Activated T-cell treated with anti-CD3 and anti-CD28 coated beads, Interleukin-2, amount 50 U/mL, for 24 hours (primary cell): ENCODE data around the gene TRHDE.

Source experiments
- DNase-seq: peaks from one replicate; pipeline ENCODE4 v3.0.0-alpha.2; 2020
- H3K27ac Mint-ChIP-seq: 2 replicates; pipeline ENCODE4 v1.8.0; 2020; ENCODE audit warnings: mild to moderate bottlenecking, mixed read lengths
- H3K27me3 Mint-ChIP-seq: 2 replicates; pipeline ENCODE4 v1.8.0; 2020; ENCODE audit warnings: mixed read lengths
- H3K36me3 Mint-ChIP-seq: 2 replicates; pipeline ENCODE4 v1.8.0; 2020; ENCODE audit warnings: low read depth, mixed read lengths
- H3K4me1 Mint-ChIP-seq: 2 replicates; pipeline ENCODE4 v1.8.0; 2020; ENCODE audit warnings: low read depth, mixed read lengths
- H3K4me3 Mint-ChIP-seq: 2 replicates; pipeline ENCODE4 v1.8.0; 2020; ENCODE audit warnings: mild to moderate bottlenecking, moderate library complexity, mixed read lengths
- H3K9me3 Mint-ChIP-seq: 2 replicates; pipeline ENCODE4 v1.8.0; 2020; ENCODE audit warnings: mixed read lengths

The TRHDE gene

DNA sequence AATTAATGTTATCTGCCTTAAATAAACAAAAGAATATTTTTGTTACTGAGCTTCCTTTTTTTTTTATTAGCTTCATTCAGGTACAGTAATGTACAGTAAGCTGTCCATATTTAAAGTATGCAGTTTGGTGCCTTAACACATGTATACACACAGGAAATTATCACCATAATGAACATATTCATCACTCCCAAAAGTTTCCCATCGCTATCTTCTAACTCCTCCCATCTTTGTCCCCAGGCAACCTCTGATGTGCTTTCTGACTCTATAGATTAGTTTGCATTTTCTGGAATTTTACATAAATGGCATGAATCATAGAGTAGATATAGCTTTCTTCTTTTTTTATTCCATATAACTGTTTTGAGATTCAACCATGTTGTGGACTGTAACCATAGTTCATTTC is 193.0 kb downstream of the TRHDE start:
- no peak overlapping the region for H3K27ac Mint-ChIP-seq
- H3K4me3 Mint-ChIP-seq: no peak overlapping the region
- H3K9me3 Mint-ChIP-seq: peaks cover 2% of the 10 kb centered on the region
- no peaks in the 10 kb centered on the region for H3K36me3 Mint-ChIP-seq
- no peaks in the 10 kb centered on the region for H3K27me3 Mint-ChIP-seq
- H3K4me1 Mint-ChIP-seq: no peaks in the 10 kb centered on the region
- no peak for DNase-seq

DNA sequence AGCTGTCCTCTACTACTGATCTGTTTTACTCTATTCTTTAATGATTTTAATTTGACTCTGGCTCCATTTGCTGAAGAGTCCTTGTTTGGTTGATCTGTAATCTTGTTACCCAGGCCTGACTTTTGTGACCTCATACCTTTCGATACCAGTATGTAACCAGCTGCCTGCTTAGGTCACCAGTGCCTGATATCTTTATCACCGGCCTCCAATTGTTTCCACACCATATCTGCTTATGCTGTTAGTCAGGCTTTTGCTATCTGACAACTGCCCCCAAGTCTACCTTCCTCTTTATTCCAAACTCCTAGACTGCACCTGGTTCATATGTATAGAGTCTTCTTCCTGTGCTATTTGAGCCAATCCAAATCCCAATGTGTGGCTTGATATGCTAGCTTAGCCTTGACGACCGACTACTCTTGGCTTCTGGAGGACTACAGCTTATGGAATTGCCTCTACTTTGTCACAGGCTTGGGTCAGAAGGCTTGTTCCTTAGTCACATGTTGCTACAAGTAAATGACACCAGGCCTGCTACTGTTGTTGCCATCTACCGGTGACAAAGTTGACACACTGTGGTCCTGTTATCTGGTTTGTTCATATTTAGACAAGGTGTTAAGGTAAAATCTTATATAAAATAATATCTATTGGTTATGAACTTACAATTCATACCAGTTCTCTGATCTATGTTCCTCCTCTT is 193.9 kb downstream of the TRHDE start:
- Mint-ChIP-seq H3K27me3 (no peaks in the 10 kb centered on the region), H3K4me1 (no peaks in the 10 kb centered on the region), H3K36me3 (no peaks in the 10 kb centered on the region), H3K27ac (no peak overlapping the region), H3K4me3 (no peak overlapping the region), H3K9me3 (peaks cover 4% of the 10 kb centered on the region)
- DNase-seq: no peak

DNA sequence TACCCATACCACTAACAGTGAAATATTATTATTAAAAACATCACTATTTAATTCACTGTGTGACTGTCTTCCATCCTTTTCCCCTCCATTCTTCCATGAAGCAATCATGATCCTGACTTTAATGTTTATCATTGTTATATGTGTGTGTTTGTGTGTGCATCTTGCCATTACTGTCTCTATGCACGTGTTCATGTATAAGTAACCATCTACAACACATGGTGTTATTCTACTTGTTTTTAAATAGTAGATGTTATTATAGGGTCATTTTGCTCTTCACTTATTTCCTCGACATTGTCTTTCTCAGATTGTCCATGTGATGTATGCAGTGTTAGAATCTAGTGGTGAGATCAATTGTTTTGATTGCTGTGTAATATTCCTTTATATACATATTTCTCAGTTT is 195.8 kb downstream of the TRHDE start:
- Mint-ChIP-seq H3K9me3 (peaks cover 4% of the 10 kb centered on the region), H3K4me3 (no peak overlapping the region), H3K4me1 (no peaks in the 10 kb centered on the region), H3K27me3 (no peaks in the 10 kb centered on the region), H3K36me3 (no peaks in the 10 kb centered on the region), H3K27ac (no peak overlapping the region)
- no peak for DNase-seq

DNA sequence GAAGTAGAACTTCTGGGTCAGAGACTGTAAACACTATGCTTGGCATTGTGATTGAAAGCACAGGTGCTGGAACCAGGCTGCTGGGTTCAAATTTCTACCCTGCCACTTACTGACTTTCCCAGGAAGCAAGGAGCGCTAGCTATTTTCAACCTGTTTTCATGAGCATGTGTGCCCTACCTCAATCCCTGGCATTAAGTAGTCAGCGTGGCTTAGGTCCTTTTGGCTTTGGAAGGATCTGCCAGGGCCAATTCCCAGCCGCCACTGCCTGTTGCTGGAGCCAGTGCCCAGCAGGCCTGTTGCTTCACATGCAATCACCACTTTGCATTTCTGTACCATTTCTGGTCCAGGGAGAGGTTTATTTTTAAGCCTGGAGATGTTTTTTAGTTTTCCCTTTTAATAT is 196.3 kb downstream of the TRHDE start:
- H3K36me3 Mint-ChIP-seq: no peaks in the 10 kb centered on the region
- peaks cover 4% of the 10 kb centered on the region for H3K9me3 Mint-ChIP-seq
- no peaks in the 10 kb centered on the region for H3K4me1 Mint-ChIP-seq
- no peak for DNase-seq
- no peak overlapping the region for H3K27ac Mint-ChIP-seq
- H3K27me3 Mint-ChIP-seq: no peaks in the 10 kb centered on the region
- no peak overlapping the region for H3K4me3 Mint-ChIP-seq

DNA sequence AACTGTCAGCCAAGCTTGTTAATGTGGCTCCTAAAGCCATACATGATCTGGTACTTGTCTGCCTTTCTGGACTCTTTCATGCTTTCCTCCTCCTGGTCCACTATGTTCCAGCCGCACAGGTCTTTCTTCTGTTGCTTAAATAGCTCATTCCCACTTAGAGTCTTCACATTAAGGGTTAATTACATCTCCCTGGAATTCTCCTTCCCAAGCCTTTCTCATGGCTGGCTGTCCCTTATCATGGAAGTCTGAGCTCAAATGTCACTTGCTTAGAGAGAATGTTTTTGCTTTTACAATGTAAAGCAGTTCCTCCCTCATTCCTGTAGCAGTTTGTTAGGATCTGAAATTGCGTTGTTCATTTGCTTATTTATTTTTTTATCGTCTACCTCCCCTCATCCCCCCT is 199.6 kb downstream of the TRHDE start:
- H3K27me3 Mint-ChIP-seq: no peaks in the 10 kb centered on the region
- DNase-seq: no peak
- H3K4me1 Mint-ChIP-seq: no peaks in the 10 kb centered on the region
- H3K4me3 Mint-ChIP-seq: no peak overlapping the region
- no peak overlapping the region for H3K27ac Mint-ChIP-seq
- H3K9me3 Mint-ChIP-seq: peaks cover 4% of the 10 kb centered on the region
- no peaks in the 10 kb centered on the region for H3K36me3 Mint-ChIP-seq

DNA sequence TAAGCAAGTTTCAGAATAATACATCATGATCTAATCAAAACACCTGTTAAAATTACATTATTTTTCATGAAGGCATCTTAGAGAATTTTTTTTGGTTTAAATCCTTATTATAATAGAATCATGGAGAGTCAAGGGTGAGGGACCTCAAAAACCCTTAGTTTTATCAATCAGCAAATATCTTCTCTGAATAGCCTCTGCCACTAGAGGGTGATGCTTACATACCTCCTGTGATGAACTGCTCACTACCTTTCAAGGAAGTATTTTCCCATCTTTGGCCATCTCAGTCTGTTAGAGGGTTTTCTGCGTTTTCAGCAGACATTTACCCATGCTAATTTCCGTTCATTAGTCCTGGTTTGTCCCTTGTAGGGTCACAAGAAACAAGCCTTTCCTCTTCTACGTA is 200.2 kb downstream of the TRHDE start:
- Mint-ChIP-seq H3K27me3 (no peaks in the 10 kb centered on the region), H3K4me1 (no peaks in the 10 kb centered on the region), H3K36me3 (no peaks in the 10 kb centered on the region), H3K4me3 (no peak overlapping the region), H3K27ac (no peak overlapping the region), H3K9me3 (peaks cover 2% of the 10 kb centered on the region)
- DNase-seq: no peak

DNA sequence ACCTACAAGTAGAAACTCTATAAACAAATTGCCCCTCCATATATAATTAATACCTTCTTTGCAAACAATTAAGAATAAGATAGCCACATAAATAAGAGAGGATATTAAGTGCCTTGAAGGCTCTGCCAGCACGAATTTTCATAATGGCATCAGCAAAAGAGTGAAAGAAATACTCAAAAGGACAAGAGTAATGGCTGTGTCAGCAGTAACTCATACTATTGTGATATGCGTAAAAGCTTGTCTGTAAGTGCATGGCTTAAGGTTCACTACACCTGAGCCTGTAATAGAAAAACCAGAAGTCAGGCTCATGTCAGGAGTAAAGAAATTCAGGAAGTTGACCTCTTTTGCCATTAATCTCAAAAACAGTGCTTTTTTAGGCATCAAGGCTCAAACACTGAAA is 204.1 kb downstream of the TRHDE start:
- Mint-ChIP-seq H3K4me3 (no peak overlapping the region), H3K27ac (no peak overlapping the region), H3K36me3 (no peaks in the 10 kb centered on the region), H3K9me3 (no peaks in the 10 kb centered on the region), H3K4me1 (no peaks in the 10 kb centered on the region), H3K27me3 (no peaks in the 10 kb centered on the region)
- DNase-seq: no peak

DNA sequence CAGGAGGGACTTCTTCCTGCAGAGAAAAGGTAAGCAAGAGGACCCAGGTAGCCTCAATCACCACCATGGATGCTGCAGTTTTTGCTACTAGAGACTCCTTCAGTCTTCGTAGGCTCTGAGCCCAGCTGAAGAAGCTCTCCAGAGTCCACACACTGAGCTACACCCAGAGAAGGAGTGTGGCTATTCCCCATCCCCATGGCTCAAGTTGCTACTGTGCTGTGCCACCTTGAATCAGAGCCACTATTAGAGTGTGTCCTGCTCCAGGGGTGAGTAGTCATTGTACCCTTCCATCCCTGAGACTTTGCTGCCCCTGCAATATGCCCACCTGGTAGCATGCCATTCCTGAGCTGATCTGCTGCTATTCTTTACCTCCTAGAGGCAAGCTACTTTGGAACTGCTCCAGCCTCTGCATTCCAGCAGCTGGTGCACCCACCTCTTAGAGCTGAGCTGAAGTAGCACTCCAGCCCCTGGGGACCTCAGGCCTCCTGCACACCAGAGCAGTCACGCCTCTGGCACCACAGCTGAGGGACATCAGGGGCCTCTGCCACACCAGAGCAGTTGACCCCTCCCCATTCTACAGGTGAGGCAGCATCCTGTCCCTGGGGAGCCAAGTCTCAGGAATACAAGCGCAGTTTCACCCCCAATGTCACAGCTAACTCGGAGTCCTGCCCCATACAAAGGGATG is 213.0 kb downstream of the TRHDE start:
- H3K27ac Mint-ChIP-seq: no peak overlapping the region
- H3K9me3 Mint-ChIP-seq: no peaks in the 10 kb centered on the region

DNA sequence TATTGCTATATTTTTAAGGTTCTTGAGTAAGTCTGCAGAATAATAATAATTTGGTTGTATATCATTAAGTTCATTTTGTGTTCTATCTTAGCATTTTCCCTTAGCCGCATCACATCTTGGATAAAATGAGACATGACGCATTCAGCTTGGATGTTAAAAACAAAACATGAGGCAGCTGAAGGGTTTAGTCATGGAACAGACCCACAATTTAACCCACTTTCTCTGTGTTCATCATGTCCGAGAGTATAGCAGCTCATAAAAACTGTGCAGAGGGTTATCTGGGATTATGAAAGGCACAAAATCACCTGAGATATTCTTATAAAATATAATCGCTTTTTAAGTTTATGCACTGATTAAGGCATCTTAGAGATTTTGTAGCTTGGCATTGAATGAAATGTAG is 219.3 kb downstream of the TRHDE start:
- Mint-ChIP-seq H3K4me1 (no peaks in the 10 kb centered on the region), H3K4me3 (no peak overlapping the region), H3K9me3 (no peaks in the 10 kb centered on the region), H3K27ac (no peak overlapping the region), H3K27me3 (no peaks in the 10 kb centered on the region), H3K36me3 (no peaks in the 10 kb centered on the region)
- DNase-seq: no peak

More for the DNA sequence above, 213.0 kb downstream of the TRHDE start:
- no peak for DNase-seq
- H3K27me3 Mint-ChIP-seq: no peaks in the 10 kb centered on the region
- H3K4me3 Mint-ChIP-seq: no peak overlapping the region
- H3K4me1 Mint-ChIP-seq: no peaks in the 10 kb centered on the region
- no peaks in the 10 kb centered on the region for H3K36me3 Mint-ChIP-seq

DNA sequence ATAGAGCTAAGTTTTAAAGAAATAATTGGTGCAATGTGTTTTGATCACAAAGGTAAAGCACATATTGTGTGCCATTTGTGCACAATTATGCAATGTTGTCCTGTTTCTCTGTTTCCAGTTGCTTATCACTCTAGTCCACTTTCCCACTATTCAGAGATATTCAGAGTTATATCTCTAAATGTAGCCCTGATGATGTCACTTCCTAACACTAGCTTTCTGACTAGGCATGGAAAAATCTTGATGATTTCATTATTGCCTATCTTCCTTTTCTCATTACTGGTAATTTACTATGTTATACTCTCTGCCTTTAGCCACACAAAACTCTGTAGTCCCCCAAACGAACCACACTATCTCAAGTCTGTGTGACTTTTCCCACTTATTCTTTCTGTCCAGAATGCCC is 221.2 kb downstream of the TRHDE start:
- no peaks in the 10 kb centered on the region for H3K27me3 Mint-ChIP-seq
- no peaks in the 10 kb centered on the region for H3K4me1 Mint-ChIP-seq
- H3K27ac Mint-ChIP-seq: no peak overlapping the region
- no peaks in the 10 kb centered on the region for H3K36me3 Mint-ChIP-seq
- no peak for DNase-seq
- H3K9me3 Mint-ChIP-seq: no peaks in the 10 kb centered on the region
- no peak overlapping the region for H3K4me3 Mint-ChIP-seq

DNA sequence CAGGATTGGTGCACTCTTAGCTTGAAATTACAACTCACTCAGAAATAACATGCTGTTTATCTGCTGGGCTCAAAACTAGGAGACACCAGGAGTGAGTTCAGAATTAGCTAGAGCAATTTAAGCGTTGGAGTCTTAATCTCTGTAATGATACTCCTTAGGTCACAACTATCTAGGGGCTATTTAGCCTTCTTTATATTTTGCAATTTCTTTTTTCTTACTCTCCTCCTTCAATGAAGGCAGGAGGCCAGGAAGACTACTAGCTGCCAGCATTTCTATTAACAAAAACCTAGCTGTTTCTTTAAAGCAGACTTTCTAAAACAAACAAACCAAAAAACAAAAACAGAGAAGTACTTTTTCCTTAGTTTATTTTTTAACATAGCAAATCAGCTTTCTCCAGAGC is 226.2 kb downstream of the TRHDE start:
- Mint-ChIP-seq H3K4me3 (no peak overlapping the region), H3K27ac (no peak overlapping the region), H3K27me3 (no peaks in the 10 kb centered on the region), H3K9me3 (peaks cover 5% of the 10 kb centered on the region), H3K36me3 (no peaks in the 10 kb centered on the region), H3K4me1 (no peaks in the 10 kb centered on the region)
- DNase-seq: no peak

DNA sequence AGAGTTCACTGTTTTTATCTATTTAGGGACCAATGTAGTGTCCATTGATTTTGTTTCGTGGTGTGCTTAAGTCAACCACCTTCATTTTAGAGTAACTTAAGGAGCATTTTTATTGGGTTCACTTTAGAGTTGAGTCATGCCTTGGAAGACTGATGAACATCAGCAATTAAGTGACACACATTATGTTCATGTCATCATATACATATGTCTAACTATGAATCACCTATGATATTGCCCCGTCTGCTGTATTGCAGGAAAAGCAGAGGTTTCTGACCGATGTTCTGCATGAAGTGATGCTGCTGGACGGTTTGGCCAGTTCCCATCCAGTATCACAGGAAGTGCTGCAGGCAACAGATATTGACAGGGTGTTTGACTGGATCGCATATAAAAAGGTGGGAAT is 227.1 kb downstream of the TRHDE start:
- Mint-ChIP-seq H3K36me3 (no peaks in the 10 kb centered on the region), H3K9me3 (peaks cover 5% of the 10 kb centered on the region), H3K27me3 (no peaks in the 10 kb centered on the region), H3K27ac (no peak overlapping the region), H3K4me1 (no peaks in the 10 kb centered on the region), H3K4me3 (no peak overlapping the region)
- no peak for DNase-seq

DNA sequence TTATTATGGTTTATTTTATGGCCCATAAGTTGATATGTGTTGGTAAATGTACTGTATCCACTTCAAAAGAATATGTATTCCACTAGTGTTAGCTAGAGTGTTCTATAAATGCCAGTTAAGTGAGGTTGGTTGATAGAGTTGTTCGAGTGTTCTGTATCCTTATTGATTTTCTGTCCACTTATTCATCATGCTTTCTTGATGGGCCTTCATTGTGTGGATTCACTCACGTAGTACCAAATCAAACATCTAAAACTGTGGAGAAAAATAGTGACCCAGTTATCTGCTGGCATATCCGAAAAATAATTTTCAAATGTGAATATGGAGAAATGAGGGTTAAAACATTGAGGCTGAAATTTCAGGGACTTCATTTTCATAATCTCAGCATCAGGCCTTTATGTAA is 230.4 kb downstream of the TRHDE start:
- Mint-ChIP-seq H3K4me1 (no peaks in the 10 kb centered on the region), H3K27me3 (no peaks in the 10 kb centered on the region)

DNA sequence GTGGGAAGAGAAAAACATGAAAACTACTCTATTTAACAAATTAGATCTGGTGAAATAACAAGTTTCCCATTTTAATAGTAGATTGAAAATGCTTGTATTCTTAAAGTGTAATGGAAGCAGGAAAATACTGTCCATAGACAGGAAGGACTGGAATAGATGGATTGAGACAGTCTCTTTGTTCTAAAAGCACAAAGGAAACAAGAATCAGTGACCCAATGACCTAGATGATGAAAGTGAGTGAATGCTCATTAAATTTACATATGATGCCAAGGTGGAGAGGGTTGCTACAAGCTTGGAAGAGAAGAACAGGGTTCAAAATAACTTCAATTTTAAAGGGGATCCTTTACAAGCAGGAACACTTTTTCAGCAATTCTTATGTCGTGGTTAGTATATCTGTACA is 233.1 kb downstream of the TRHDE start:
- no peak for DNase-seq
- Mint-ChIP-seq H3K36me3 (no peaks in the 10 kb centered on the region), H3K9me3 (peaks cover 14% of the 10 kb centered on the region), H3K4me1 (no peaks in the 10 kb centered on the region), H3K27me3 (no peaks in the 10 kb centered on the region), H3K4me3 (no peak overlapping the region), H3K27ac (no peak overlapping the region)

More for the DNA sequence above, 230.4 kb downstream of the TRHDE start:
- no peak overlapping the region for H3K27ac Mint-ChIP-seq
- DNase-seq: no peak
- no peaks in the 10 kb centered on the region for H3K36me3 Mint-ChIP-seq
- H3K4me3 Mint-ChIP-seq: no peak overlapping the region
- H3K9me3 Mint-ChIP-seq: peaks cover 14% of the 10 kb centered on the region

DNA sequence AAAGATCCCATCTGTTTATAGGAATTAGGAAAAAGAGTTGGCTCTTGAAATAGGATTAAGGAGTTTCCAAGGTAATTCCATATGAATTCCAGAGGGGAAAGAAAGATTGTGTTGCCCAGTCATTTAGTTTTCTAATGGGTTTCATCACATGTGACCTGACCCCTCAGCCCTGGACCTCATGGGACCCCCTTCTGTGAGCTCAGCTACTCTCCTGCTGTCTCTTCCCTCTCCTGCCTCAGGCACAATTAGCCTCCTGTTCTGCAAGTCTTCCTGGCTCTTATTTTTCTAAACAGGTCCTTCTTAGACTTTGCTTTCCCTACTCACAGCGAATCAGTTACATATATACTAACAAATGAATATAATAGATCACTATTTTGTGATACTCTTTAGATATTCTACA is 237.7 kb downstream of the TRHDE start:
- DNase-seq: no peak
- Mint-ChIP-seq H3K4me1 (no peaks in the 10 kb centered on the region), H3K4me3 (no peak overlapping the region), H3K9me3 (peaks cover 9% of the 10 kb centered on the region), H3K27me3 (no peaks in the 10 kb centered on the region), H3K27ac (no peak overlapping the region), H3K36me3 (no peaks in the 10 kb centered on the region)
